Measurements from ENCODE around the gene ZRANB3. TPM values are rescaled to one million over a fixed set of nuclear protein-coding genes. Genes with fewer than 3 reads are reported as not detected.

The ZRANB3 gene
- total RNA-seq, 4 donors from 2014 or later: 1.6 to 7.4 (median 2.8) TPM

GRCh38 chr2:135103843-135104242, 427.2 kb downstream of the ZRANB3 start:
- Histone ChIP-seq H3K36me3 (peaks cover 0 to 9% (median 0%) of the 10 kb centered on the region in 3 donors), H3K9me3 (no peaks in the 10 kb centered on the region), H3K27ac (no peak overlapping the region), H3K4me3 (no peak overlapping the region), H3K27me3 (no peaks in the 10 kb centered on the region), H3K4me1 (no peaks in the 10 kb centered on the region)
- DNase-seq: no peak
- TF ChIP-seq POLR2A (IDR thresholded peaks at IDR 0.05): no peak
- TF ChIP-seq, protein P1, sequence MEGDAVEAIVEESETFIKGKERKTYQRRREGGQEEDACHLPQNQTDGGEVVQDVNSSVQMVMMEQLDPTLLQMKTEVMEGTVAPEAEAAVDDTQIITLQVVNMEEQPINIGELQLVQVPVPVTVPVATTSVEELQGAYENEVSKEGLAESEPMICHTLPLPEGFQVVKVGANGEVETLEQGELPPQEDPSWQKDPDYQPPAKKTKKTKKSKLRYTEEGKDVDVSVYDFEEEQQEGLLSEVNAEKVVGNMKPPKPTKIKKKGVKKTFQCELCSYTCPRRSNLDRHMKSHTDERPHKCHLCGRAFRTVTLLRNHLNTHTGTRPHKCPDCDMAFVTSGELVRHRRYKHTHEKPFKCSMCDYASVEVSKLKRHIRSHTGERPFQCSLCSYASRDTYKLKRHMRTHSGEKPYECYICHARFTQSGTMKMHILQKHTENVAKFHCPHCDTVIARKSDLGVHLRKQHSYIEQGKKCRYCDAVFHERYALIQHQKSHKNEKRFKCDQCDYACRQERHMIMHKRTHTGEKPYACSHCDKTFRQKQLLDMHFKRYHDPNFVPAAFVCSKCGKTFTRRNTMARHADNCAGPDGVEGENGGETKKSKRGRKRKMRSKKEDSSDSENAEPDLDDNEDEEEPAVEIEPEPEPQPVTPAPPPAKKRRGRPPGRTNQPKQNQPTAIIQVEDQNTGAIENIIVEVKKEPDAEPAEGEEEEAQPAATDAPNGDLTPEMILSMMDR (IDR thresholded peaks at IDR 0.05): no peak

- DNase-seq: no peak
- Histone ChIP-seq H3K27ac (no peak overlapping the region), H3K4me3 (no peak overlapping the region), H3K9me3 (no peaks in the 10 kb centered on the region), H3K36me3 (peaks cover 0 to 2% (median 0%) of the 10 kb centered on the region in 3 donors), H3K27me3 (no peaks in the 10 kb centered on the region), H3K4me1 (no peaks in the 10 kb centered on the region)
- TF ChIP-seq, protein P1 (IDR thresholded peaks at IDR 0.05): no peak
- TF ChIP-seq POLR2A (IDR thresholded peaks at IDR 0.05): no peak
These were observed 431.1 kb downstream of the ZRANB3 start for GRCh38 chr2:135099802-135100483.

- no peak overlapping the region for H3K27ac ChIP-seq
- no peaks in the 10 kb centered on the region for H3K9me3 ChIP-seq
- no peaks in the 10 kb centered on the region for H3K4me1 ChIP-seq
- no peak for DNase-seq
- no peak overlapping the region for H3K4me3 ChIP-seq
- no peak for TF ChIP-seq POLR2A (IDR thresholded peaks at IDR 0.05)
- TF ChIP-seq, protein P1 (IDR thresholded peaks at IDR 0.05): no peak
- H3K36me3 ChIP-seq: peaks cover 0 to 8% (median 0%) of the 10 kb centered on the region in 3 donors
- no peaks in the 10 kb centered on the region for H3K27me3 ChIP-seq
These were observed 433.3 kb downstream of the ZRANB3 start for GRCh38 chr2:135097532-135098231.

DNA sequence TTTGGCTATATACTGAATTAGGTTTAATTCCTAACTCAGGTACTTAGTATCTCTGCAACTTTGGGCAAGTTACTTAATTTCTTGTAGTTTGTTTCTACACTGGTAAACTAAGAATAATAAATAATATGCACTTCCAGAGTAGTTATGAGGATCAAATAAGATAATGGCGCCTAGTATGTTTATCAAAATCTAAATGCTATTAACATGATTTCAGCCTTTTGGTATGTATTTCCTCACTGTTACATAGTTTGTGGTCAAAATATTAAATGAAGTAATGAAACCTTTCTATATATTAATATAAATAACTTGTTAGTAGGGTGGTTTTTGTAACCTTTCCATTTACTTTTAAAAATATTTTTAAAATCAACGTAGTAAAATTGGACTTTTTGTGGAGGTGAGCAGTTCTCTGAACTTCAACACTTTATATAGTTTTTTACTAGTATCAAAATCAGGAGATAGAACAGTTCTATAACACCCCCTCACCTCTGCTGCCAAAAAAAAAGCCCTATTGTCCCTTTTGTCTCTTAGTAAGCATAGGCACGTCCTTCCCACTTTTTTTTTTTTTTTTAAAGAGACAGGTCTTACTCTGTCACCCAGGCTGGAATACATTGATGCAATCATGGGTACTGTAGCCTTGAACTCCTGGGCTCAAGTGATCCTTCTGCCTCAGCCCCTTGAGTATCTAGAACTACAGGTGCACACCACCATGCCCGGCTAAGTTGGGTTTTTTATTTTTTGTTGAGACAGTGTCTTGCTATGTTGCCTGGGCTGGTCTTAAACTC, 434.2 kb downstream of the ZRANB3 start:
- H3K27ac ChIP-seq: no peak overlapping the region
- H3K9me3 ChIP-seq: no peaks in the 10 kb centered on the region
- H3K27me3 ChIP-seq: no peaks in the 10 kb centered on the region
- peaks cover 0 to 8% (median 0%) of the 10 kb centered on the region in 3 donors for H3K36me3 ChIP-seq
- no peak overlapping the region for H3K4me3 ChIP-seq
- no peak for TF ChIP-seq POLR2A (IDR thresholded peaks at IDR 0.05)
- TF ChIP-seq, protein P1 (IDR thresholded peaks at IDR 0.05): no peak
- peaks cover 0 to 3% (median 0%) of the 10 kb centered on the region in 4 donors for H3K4me1 ChIP-seq
- DNase-seq: no peak

DNA sequence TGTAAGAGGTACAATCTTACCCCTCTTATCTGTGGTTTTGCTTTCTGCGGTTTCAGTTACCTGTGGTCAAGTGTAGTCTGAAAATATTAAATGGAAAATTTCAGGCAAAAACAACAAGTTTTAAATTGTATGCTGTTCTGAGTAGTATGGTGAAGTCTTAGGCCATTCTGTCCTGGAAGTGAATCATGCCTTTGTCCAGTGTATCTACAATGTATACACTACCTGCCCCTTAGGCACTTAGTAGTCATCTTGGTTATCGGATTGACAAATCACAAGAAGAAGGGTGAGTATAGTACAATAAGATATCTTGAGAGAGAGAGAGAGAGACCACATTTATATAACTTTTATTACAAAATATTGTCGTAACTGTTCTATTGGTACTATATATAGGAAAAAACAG, 435.4 kb downstream of the ZRANB3 start:
- peaks cover 0 to 8% (median 0%) of the 10 kb centered on the region in 3 donors for H3K36me3 ChIP-seq
- peaks cover 0 to 7% (median 0%) of the 10 kb centered on the region in 4 donors for H3K4me1 ChIP-seq
- no peaks in the 10 kb centered on the region for H3K9me3 ChIP-seq
- no peak overlapping the region for H3K4me3 ChIP-seq
- H3K27ac ChIP-seq: no peak overlapping the region
- no peak for DNase-seq
- H3K27me3 ChIP-seq: no peaks in the 10 kb centered on the region
- TF ChIP-seq, protein P1 (IDR thresholded peaks at IDR 0.05): no peak
- TF ChIP-seq POLR2A (IDR thresholded peaks at IDR 0.05): no peak
